Hepatocyte (in vitro differentiated cells): ENCODE data around the gene MAP3K20. TPM values are rescaled to one million over a fixed set of nuclear protein-coding genes. Genes with fewer than 3 reads are reported as not detected.
A peak's percentile ranks its signal among the peaks of the same experiment; 100 is the strongest.

Experiments
- DNase-seq: peaks from one replicate; pipeline ENCODE4 v3.0.0-alpha.2; 2016; ENCODE audit warnings: low spot score
- H2AFZ ChIP-seq: fragments of 200-600 bp; sonication (generic); 2 replicates; pipeline ENCODE4 v1.6.0; 2016; ENCODE audit warnings: antibody characterized with exemption, mild to moderate bottlenecking
- H3K27ac ChIP-seq: fragments of 200-600 bp; sonication (generic); 2 replicates; pipeline ENCODE4 v1.5.1; 2016; ENCODE audit warnings: mild to moderate bottlenecking
- H3K27me3 ChIP-seq: fragments of 200-600 bp; sonication (generic); 2 replicates; pipeline ENCODE4 v1.6.1; 2016
- H3K36me3 ChIP-seq: fragments of 200-600 bp; sonication (generic); replicated peaks from 2 replicates; pipeline ENCODE4 v1.5.1; 2016; ENCODE audit warnings: low read depth; ENCODE audit not compliant: insufficient read depth
- H3K4me1 ChIP-seq: fragments of 200-600 bp; sonication (generic); 2 replicates; pipeline ENCODE4 v1.5.1; 2016; ENCODE audit warnings: mild to moderate bottlenecking, moderate library complexity; ENCODE audit not compliant: insufficient read depth
- H3K4me2 ChIP-seq: fragments of 200-600 bp; sonication (generic); 2 replicates; pipeline ENCODE4 v1.6.0; 2016
- H3K4me3 ChIP-seq: fragments of 200-600 bp; sonication (generic); 2 replicates; pipeline ENCODE4 v1.5.1; 2016; ENCODE audit warnings: mild to moderate bottlenecking
- H3K79me2 ChIP-seq: fragments of 200-600 bp; sonication (generic); 2 replicates; pipeline ENCODE4 v1.6.0; 2017; ENCODE audit warnings: mild to moderate bottlenecking
- H3K9me2 ChIP-seq: fragments of 200-600 bp; sonication (generic); replicated peaks from 2 replicates; pipeline ENCODE4 v1.6.0; 2017; ENCODE audit warnings: mild to moderate bottlenecking; ENCODE audit not compliant: insufficient read depth
- H3K9me3 ChIP-seq: fragments of 200-600 bp; sonication (generic); 2 replicates; pipeline ENCODE4 v1.5.1; 2016; ENCODE audit warnings: low read depth, mild to moderate bottlenecking
- H4K20me1 ChIP-seq: fragments of 200-600 bp; sonication (generic); 2 replicates; pipeline ENCODE4 v1.6.0; 2016; ENCODE audit warnings: mild to moderate bottlenecking; ENCODE audit not compliant: insufficient read depth, poor library complexity, severe bottlenecking
- EZH2 ChIP-seq: fragments of 200-600 bp; sonication (generic); IDR thresholded peaks from 2 replicates; pipeline ENCODE4 v1.6.1; 2016; ENCODE audit warnings: antibody characterized with exemption, mild to moderate bottlenecking, borderline replicate concordance
- EZH2phosphoT487 ChIP-seq: fragments of 200-600 bp; sonication (generic); IDR thresholded peaks from one replicate; pipeline ENCODE4 v1.6.1; 2018; ENCODE audit warnings: antibody characterized with exemption, mild to moderate bottlenecking, low read depth, moderate library complexity; ENCODE audit not compliant: unreplicated experiment, severe bottlenecking
- WGBS: methylation state at CpG from one replicate; pipeline ENCODE4 v1.1.6; 2016; ENCODE audit warnings: low lambda C conversion rate; ENCODE audit errors: missing lambda C conversion rate; 5-methylcytosine and 5-hydroxymethylcytosine counted together
- polyA plus RNA-seq: library from polyadenylated mRNA; unstranded; fragments of >200 nt; fragmentation: Nextera tagmentation; extraction: Ambion mirVana; gene quantifications from 2 replicates; pipeline ENCODE4 v1.2.1, GENCODE V29; 2016
- total RNA-seq: library from RNA; depleted of rRNA; stranded (reverse); fragments of >200 nt; gene quantifications from 2 replicates; pipeline ENCODE4 v1.2.3, GENCODE V29; 2014
- TF ChIP-seq, protein P1 (sequence below): fragments of 200-600 bp; sonication (generic); IDR thresholded peaks from 2 replicates; pipeline ENCODE4 v1.5.1; 2016; ENCODE audit warnings: antibody characterized with exemption, mild to moderate bottlenecking; ENCODE audit not compliant: poor library complexity

MAP3K20 gene
- 23.3 and 24.0 TPM in 2 replicates for total RNA-seq
- 14.1 and 16.5 TPM in 2 replicates for polyA plus RNA-seq

- Histone ChIP-seq H3K36me3 (no peaks in the 10 kb centered on the region), H2AFZ (peak within 1 kb of the TSS; percentile 88), H3K27me3 (no peaks in the 10 kb centered on the region), H3K27ac (peak within 1 kb of the TSS; percentile 88), H3K9me2 (no peaks in the 10 kb centered on the region), H3K4me3 (peak within 1 kb of the TSS; percentile 57), H3K79me2 (peaks cover 45% of the 10 kb centered on the region), H3K9me3 (no peaks in the 10 kb centered on the region), H3K4me2 (peak within 1 kb of the TSS; percentile 86), H4K20me1 (no peaks in the 10 kb centered on the region), H3K4me1 (no peaks in the 10 kb centered on the region)
- WGBS = under 1% methylated on average over 44 of the region's 106 CpGs
- TF ChIP-seq, protein P1, sequence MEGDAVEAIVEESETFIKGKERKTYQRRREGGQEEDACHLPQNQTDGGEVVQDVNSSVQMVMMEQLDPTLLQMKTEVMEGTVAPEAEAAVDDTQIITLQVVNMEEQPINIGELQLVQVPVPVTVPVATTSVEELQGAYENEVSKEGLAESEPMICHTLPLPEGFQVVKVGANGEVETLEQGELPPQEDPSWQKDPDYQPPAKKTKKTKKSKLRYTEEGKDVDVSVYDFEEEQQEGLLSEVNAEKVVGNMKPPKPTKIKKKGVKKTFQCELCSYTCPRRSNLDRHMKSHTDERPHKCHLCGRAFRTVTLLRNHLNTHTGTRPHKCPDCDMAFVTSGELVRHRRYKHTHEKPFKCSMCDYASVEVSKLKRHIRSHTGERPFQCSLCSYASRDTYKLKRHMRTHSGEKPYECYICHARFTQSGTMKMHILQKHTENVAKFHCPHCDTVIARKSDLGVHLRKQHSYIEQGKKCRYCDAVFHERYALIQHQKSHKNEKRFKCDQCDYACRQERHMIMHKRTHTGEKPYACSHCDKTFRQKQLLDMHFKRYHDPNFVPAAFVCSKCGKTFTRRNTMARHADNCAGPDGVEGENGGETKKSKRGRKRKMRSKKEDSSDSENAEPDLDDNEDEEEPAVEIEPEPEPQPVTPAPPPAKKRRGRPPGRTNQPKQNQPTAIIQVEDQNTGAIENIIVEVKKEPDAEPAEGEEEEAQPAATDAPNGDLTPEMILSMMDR = peak; percentile 48
- TF ChIP-seq EZH2phosphoT487 (no peak), EZH2 (no peak)
- peak; percentile 83 for DNase-seq
Measured at GRCh38 chr2:173075781-173076580, at the start of gene MAP3K20. MAP3K20 (plus strand) TSS chr2:173075846; CDS start chr2:173091032, 15,186 bp downstream.

- H3K36me3 ChIP-seq = no peaks in the 10 kb centered on the region
- peaks cover 14% of the 10 kb centered on the region for H3K4me1 ChIP-seq
- DNase-seq = no peak
- no peak overlapping the region for H3K4me3 ChIP-seq
- WGBS = 75% methylated on average over 1 of the region's 1 CpG
- TF ChIP-seq, protein P1 = no peak
- TF ChIP-seq EZH2 = no peak
- TF ChIP-seq EZH2phosphoT487 = no peak
- no peaks in the 10 kb centered on the region for H4K20me1 ChIP-seq
- H2AFZ ChIP-seq = no peak overlapping the region
- H3K9me2 ChIP-seq = no peaks in the 10 kb centered on the region
- H3K27ac ChIP-seq = no peak overlapping the region
- H3K27me3 ChIP-seq = no peaks in the 10 kb centered on the region
- no peaks in the 10 kb centered on the region for H3K9me3 ChIP-seq
- no peaks in the 10 kb centered on the region for H3K79me2 ChIP-seq
- H3K4me2 ChIP-seq = no peak overlapping the region
Measured at GRCh38 chr2:173026479-173026878, 49.2 kb upstream of the MAP3K20 start.

DNA sequence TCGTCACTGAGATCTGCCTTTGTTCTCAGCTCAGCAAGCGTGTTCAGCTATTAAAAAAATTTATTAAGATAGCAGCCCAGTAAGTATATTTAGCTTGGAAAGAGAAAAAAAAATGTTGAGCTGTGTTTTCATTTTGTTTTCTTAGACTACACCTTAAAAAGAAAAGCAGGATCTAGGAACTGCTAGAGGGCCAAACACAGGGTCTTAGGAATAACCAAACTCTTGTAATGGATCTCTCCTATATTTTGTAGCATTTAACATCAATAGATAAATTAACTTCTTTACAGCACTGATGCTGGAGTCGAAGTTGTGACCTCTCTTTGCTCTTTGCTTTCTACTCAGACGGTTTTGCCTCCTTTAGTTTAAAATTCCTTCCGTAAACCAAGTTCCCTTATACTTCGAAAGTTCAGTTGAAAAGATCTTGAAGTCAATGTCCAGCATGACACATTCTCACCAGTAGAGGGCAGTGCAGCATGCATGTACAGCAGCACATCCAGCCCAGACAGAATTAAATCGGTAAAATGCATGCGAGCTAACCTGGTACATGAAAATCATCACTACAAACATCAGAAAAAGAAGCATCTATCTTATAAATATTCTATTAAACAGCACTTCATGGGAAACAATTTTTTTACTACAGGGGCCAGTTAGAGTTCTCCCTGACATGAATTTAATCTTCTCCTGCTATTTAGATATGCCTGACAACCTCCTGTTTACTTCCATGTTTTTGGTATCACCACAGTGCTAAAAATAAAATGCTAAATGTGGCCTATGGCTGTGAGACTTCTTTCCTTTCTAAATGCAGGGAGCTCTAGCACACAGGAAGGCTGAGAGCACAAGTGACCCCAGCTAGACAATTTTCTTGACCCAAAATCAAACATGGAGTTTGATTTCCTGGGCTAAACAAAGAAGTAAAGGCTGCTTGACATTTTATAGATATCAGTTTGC lies 48.2 kb upstream of the MAP3K20 start:
- Histone ChIP-seq H3K79me2 (no peaks in the 10 kb centered on the region), H3K4me1 (peaks cover 14% of the 10 kb centered on the region), H3K4me2 (peak overlapping the region; percentile 0), H3K27ac (peak overlapping the region; percentile 70), H3K4me3 (no peak overlapping the region), H3K9me3 (no peaks in the 10 kb centered on the region), H3K9me2 (no peaks in the 10 kb centered on the region), H4K20me1 (no peaks in the 10 kb centered on the region), H3K36me3 (no peaks in the 10 kb centered on the region), H3K27me3 (no peaks in the 10 kb centered on the region), H2AFZ (no peak overlapping the region)
- TF ChIP-seq EZH2 = no peak
- TF ChIP-seq EZH2phosphoT487 = no peak
- TF ChIP-seq, protein P1 = peak; percentile 98
- WGBS = 23% methylated on average over 8 of the region's 8 CpGs
- DNase-seq = peak; percentile 94
